ENCODE data around the gene MPND.

DNA sequence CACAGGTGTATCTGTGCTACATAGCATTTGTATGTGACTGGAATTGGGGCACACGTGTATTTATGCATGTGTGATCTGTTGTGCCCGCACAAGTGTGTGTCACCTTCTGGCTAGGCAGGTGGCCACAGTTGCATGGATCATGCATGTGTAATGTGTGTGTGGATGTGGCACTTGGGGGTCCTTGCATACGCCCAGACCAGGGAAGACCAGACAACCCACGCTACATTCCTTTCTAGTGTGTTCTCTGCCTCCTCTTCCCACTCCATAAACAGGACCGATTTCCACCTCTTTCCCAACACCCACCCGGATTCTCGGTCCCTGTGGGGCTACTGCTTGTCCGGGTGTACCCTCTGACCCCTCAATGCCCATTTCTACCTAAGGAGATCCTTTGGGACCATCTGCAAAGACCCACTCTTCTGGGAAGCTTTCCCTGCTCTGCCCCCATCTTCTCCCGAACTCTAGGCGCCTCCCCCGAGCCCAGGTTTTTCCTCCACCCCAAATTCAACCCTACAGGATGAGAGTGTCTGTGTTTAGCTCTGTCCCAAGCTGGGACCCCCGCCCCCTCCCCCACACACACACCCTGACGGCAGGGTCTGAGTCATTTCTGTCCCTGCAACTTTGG is 17.0 kb upstream of the MPND start:
- TF ChIP-seq, protein P1, sequence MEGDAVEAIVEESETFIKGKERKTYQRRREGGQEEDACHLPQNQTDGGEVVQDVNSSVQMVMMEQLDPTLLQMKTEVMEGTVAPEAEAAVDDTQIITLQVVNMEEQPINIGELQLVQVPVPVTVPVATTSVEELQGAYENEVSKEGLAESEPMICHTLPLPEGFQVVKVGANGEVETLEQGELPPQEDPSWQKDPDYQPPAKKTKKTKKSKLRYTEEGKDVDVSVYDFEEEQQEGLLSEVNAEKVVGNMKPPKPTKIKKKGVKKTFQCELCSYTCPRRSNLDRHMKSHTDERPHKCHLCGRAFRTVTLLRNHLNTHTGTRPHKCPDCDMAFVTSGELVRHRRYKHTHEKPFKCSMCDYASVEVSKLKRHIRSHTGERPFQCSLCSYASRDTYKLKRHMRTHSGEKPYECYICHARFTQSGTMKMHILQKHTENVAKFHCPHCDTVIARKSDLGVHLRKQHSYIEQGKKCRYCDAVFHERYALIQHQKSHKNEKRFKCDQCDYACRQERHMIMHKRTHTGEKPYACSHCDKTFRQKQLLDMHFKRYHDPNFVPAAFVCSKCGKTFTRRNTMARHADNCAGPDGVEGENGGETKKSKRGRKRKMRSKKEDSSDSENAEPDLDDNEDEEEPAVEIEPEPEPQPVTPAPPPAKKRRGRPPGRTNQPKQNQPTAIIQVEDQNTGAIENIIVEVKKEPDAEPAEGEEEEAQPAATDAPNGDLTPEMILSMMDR (IDR thresholded peaks at IDR 0.05; ENCODE audit: low read length), result no peak
- no peak for TF ChIP-seq EZH2 (IDR thresholded peaks at IDR 0.05; ENCODE audit: borderline replicate concordance, low read length)

All from OCI-LY1 (cell line).